GM19324 (cell line): ENCODE data around the gene FFAR2.

Source experiments
- ATAC-seq: cut with Tn5 transposase; IDR thresholded peaks from one replicate; pipeline ENCODE4 v1.9.1; 2021; ENCODE audit warnings: mild to moderate bottlenecking, moderate library complexity; ENCODE audit not compliant: unreplicated experiment, low FRiP score

FFAR2 gene

DNA sequence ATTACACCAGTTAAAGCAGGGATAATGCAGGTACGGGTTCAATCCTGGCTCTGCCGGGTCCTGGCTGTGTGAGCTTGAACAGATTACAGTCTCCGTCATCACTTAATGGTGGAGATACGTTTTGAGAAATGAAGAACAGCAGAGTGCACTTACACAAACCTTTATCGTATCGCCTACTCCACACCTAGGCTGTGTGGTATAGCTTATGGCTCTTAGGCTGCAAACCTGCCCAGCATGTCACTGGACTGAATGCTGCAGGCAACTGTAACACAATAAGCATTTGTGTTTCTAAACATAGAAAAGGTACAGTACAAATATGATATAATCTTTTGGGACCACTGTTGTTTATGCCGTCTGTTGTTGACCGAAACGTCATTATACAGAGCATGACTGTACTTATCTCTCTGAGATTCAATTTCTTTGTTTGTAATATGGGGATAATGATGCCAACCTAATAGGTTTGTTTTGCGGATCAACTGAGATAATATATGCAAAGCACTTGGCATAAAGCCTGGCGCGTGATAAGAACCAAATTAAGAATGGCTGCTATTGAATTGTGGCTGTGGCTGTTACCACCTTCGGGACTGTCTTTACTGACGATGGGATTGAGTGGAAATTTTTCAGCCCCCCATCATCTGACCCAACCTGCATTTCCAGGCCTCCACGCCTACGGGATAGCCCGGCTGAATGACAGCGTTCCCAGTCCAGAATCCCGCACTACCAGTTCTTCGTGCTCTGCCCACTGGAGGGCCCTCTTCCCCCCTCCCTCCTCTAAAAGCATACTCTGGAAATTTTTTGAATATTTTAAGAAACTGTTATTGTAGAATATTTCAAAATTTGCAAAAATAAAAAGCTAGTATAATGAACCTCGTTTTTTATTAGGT is 31.0 kb downstream of the FFAR2 start:
- ATAC-seq = no peak

DNA sequence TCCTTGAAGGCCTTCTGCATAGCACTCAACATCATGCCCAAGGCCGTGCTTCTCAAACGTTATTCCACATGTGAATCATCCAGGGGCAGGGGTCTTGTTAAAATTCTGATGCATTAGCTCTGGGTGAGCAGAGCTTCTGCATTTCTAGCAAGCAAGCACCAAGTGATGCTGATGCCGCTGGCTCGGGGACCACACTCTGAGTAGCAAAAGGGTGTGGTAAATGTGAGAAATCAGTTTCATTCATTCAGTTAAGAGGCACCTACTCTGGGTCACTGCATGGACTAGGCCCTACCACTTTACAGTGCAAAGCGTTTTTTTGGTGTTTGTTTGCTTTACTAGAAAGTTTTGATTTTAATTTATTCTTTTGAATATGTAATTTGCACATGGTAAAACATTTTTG is 35.0 kb downstream of the FFAR2 start:
- ATAC-seq = no peak

DNA sequence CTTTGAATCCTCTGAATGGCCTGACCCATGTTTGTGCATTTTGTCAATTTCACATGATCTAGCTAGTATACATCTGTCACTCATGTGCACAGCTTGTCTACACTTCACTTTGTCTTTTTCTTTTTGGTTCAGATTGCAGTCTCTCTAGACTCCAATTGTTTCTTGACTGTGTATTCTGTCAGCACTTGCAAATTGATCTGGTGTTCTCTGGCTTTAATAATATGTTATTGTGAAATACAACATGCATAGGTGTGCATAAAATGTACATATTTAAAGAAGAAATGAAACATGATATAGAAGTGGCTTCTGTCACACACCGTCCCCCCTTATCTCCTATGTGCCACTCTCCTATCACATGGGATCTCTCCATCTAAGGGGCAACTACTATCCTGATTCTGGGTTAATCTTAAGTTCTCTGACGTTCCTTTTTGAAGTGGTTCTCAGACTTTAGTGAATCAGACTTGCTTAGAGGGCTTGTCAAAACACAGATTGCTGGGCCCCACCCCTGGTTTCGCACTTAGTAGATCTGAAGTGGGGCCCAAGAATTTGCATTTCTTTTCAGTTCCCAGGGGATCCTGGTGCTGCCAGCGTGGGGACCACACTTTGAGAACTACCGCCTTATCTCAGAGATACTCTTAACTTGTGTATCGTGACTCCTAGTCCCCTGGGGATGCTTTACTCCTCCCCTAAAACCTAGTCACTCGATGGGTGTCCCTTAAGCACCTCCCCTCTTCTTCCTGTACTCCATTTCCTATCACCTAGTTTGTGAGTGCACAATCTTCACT is 36.4 kb downstream of the FFAR2 start:
- no peak for ATAC-seq

GRCh38 chr19:35486268-35486708 is 38.2 kb downstream of the FFAR2 start:
- ATAC-seq = no peak

DNA sequence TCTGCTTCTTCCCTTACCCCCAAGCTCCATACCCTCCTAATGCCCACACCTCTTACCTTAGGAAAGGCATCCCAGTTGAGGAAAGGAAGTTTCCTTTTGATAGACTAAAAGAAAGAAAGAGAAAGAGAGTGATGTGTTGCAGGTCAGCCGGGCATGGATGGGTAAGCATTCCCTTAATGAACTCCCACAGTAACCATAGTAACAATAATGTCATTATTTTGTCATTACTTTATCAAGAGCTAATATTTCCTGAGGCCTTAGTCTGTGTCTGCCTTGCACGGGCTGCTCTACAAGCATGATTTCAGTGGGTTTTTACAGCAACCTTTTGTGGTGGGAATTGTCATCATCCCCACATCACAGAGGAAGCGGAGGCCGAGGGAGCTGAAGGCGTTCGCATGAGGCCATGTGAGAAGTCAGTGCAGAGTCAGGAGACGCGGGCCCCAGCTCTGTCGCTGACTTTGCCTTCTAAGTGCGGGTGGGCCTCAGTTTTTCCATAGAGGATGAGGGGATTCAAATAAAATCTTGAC is 39.7 kb downstream of the FFAR2 start:
- ATAC-seq = no peak

GRCh38 chr19:35488677-35489076 is 40.6 kb downstream of the FFAR2 start:
- no peak for ATAC-seq

DNA sequence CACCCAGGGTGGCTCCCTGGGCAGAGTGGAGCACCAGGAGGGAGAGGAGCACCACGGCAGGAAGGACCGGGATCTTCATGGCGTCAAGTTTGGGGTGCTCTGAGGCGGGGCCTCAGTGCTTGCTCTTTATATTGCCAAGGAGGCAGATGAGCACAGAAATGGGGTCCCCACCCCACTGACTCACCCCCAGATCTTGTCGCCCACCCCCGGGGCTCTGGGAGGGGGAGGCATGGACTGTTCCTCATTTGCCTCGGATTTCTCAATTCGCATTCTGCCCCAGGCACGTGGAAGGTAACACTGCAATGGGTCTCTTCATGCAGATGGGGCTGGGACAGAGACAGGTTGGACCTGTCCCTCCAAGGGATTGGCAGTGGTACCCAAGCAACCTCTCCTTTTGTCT is 42.3 kb downstream of the FFAR2 start, which contains the start of gene KRTDAP:
KRTDAP (minus strand) TSS at position 101 of the 400 bp plus-strand sequence; CDS start at position 79, 22 bp downstream.
- ATAC-seq = no peak

GRCh38 chr19:35491836-35492360 is 43.8 kb downstream of the FFAR2 start:
- no peak for ATAC-seq

- no peak for ATAC-seq
Observed at GRCh38 chr19:35493971-35494370, 45.9 kb downstream of the FFAR2 start.

DNA sequence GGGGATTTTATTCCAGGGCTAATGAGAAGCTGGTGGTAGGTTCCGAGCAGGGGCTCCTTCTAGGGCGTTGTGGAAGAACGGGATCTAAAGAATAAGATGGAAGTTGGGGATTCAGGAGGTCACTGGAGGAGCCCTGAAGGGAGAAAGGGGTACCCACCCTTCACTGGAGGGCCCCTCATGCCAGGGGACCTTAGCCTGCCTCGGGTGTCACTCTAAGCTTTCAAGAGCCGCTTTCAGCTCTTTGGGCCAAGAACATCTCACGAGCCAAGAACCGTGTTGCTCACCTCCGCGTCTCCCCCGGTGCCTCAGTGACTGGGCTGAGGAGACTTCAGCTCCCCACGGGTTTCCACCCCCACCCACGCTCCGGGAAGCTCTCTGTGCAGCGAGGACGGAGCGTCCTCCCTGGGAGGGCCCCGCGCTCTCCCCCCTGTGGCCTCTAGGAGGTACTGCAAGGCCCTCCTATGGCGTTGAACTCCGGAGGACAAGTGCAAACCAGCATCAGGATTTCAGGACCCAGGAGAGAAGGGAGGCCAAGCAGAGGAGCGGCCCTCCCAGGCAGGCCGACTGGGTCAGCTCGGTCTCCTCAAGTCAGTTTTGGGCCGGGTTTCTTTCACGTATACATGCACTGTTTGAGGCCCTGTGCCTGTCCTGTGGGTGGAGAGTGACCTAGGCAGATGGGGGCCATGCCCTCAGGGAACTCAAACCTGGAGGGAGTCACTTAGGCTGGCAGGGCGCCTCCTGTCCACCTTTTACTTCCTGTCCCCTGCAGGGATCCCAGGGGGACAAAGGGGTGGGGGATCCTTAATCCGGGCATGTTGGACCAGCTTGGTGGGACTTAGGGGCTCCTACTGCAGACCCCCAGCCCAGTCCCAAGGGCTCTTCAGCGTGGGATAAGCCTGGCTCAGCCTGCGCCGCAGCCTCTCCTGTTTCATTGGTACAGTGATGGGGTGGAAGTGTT is 47.3 kb downstream of the FFAR2 start:
- ATAC-seq = peak; percentile 39

GRCh38 chr19:35497406-35497805 is 49.3 kb downstream of the FFAR2 start:
- no peak for ATAC-seq

DNA sequence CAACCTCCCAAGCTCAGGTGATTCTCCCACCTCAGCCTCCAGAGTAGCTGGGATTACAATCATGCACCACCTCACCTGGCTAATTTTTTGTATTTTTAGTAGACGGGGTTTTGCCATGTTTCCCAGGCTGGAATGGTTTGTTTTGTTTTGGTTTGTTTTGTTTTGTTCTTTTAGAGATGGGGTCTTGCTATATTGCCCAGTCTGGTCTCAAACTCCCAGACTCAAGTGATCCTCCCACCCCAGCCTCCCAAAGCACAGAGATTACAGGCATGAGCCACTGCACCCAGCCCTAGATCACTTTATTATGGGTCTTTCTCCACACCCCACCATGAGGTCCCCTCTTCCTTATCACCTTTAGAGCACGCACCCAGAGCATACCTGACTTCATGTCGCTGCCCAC is 50.2 kb downstream of the FFAR2 start:
- ATAC-seq = no peak

- no peak for ATAC-seq
Observed at GRCh38 chr19:35498984-35499527, 51.0 kb downstream of the FFAR2 start.

DNA sequence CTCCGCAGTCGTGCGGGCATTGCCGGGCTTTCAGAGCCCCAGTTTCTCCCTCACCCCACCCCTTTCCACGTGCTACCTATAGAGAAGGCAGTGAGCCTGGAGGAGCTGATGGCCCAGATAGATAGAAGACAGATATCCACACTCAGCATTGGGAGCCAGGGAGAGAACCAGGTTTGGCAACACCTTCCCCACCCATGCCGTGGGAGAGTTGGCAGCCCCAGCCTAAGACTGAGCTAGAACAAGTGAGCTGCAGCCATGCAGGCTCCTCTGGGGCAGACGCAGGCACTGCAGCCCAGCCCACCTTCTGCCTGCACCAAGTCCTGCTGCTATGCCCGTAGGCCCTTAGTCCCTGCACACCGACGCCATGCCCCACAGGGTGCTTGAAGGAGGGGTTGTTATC is 52.6 kb downstream of the FFAR2 start:
- no peak for ATAC-seq
